NCI-H345 treated with DMSO at 0.1 percent for 48 hours (cell line): ENCODE results near the gene SH3PXD2A.

Source experiments
- DNase-seq: peaks from one replicate; lab custom pipeline; 2025; ENCODE audit not compliant: unreplicated experiment; lab: John Stamatoyannopoulos, UW

The SH3PXD2A gene

GRCh38 chr10:103593022-103593570 is 262.3 kb downstream of the SH3PXD2A start:
- DNase-seq, result no peak

DNA sequence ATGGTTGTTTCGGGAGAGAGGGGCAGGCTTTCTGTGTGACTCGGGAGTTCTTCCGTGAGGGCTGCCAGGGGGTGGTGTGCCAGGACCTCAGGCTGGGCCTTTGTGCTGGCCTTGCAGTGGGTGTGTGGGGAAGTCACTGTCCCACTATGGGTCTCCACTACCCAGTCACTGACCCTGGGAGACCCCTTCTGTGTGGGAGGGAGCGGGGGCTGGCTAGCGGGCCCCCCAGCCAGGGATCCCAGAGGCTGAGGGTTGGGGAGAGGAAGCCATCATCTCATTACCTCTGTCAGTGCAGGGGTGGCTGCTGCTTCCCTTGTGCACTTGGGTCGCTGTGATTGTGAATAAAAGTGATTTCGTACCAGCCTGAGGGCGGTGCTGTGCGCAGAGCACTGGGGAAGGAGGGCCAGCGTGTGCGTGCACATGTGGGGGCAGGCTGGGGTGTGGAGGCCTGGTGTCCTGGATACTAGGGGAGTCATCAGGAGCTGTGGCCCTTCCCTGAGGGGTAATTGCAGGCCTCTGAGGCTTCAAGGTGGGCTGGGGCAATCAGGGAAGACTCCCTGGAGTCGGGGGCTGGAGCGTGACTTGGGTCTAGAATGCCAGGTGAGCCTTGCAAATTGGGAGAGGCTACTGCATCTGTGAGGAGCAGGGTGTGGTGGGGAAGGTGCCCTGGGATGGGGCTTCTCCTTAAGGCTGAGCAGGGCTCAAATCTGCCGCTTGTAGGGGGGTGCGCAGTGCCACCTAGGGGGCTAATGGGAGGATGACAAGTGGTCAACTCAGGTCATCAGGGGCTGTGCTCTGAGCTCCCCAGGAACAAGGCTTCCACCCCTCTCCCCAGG is 263.0 kb downstream of the SH3PXD2A start:
- no peak for DNase-seq

GRCh38 chr10:103590744-103591291 is 264.6 kb downstream of the SH3PXD2A start:
- no peak for DNase-seq

- no peak for DNase-seq
Observed at GRCh38 chr10:103590060-103590459, 265.3 kb downstream of the SH3PXD2A start.

DNA sequence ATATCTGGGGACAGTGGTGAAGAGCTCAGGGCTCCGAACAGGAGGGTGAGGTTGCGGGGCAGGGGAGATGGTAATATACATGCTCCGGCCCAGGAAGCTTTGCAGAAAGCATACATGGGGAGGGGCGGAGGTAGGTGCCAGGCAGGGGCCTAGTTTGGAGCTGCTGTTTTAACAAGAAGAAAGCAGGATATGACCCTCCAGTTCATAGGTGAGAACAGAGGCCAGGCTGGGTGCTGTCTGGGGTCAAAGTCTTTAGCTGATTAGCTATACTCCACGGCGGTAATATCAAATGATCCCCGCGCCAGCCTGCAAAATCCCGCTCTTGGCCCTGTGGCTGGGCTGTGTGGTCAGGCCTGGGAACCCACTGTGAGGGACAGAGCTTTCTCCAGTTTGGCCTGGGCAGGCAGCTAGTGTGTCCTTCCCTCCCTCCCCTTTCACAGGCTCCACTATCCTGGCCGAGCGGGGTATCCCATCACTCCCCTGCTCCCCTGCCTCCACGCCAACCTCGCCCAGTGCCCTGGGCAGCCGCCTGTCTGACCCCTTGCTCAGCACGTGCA is 266.2 kb downstream of the SH3PXD2A start:
- DNase-seq, result no peak

DNA sequence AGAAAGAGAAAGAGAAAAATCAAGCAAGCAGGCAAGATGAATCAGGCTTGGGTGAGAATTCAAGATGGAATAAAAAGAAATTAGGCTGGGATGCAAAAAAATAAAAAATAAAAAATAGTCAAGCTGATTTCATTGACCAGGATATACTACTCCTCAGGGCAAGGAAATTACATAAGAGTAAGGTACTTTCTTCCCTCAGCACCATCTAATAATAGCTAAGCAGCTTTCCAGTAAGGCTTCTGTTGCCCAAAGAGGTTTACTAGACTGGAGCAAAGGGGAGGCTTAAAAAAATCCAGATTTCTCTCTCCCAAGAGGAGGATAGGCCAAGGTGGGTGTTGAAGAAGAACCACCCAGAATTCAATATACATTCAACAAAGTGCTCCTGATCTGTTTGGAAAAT is 268.3 kb downstream of the SH3PXD2A start:
- no peak for DNase-seq

- DNase-seq, result no peak
Observed at GRCh38 chr10:103585011-103585405, 270.4 kb downstream of the SH3PXD2A start.

DNA sequence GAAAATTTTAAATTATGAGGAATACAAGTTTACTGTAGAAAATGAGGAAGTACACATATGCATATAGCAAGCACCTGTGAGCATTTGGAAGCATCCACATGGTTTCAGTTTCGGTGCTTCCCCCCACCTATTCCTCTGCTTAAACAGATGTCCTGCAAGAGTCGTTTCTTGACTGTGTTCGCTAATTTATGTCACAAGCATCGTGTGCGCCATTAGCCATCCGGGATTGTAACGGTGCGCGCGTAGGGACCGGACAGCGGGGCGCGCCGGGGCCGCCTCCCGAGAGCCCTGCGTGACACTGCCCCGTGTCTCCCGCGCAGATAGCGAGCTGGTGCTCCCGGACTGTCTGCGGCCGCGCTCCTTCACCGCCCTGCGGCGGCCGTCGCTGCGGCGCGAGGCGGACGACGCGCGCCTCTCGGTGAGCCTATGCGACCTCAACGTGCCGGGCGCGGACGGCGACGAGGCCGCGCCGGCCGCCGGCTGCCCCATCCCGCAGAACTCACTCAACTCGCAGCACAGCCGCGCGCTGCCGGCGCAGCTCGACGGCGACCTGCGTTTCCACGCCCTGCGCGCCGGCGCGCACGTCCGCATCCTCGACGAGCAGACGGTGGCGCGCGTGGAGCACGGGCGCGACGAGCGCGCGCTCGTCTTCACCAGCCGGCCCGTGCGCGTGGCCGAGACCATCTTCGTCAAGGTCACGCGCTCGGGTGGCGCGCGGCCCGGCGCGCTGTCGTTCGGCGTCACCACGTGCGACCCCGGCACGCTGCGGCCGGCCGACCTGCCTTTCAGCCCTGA is 271.0 kb downstream of the SH3PXD2A start:
- DNase-seq, result no peak

GRCh38 chr10:103583871-103584215 is 271.5 kb downstream of the SH3PXD2A start:
- DNase-seq, result no peak

DNA sequence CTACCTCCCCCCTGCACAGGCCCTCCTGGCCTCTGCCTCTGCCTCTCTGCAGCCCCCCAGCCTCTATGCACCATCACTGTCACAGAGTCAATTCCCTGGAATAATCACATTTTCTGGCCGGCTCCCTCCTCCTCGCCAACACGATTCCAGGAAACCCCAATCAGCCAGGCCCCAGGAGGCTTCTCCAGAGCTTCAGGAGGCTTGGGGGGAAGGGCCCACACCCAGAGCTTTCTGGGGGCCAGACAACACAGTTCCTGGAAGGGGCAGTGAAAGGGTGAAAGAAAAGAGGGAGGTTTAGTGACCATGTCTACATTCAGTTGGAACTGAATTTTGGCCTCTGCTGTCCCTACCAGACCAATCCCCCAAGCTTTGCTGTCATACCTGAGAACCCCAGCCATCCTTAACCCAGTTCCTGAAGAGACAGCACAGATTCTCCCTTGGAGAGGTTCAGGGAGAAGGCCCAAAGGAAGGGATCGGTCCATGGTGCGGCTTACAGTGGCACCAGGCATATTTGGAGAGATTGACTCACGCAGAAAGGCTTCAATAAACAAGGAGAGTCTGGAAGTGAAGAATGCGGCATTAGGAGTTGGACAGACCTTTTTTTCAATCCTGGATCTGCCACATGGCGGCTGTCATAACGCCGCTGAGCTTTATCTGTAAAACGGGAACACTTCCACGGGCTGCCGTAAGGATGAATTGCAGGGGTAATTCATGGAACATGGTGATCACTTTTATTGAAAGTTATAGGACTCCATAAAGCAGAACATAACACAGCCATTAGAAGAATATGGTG is 272.8 kb downstream of the SH3PXD2A start:
- no peak for DNase-seq

GRCh38 chr10:103581499-103581898 is 273.9 kb downstream of the SH3PXD2A start:
- DNase-seq, result no peak

- DNase-seq, result no peak
Observed at GRCh38 chr10:103580430-103580829, 274.9 kb downstream of the SH3PXD2A start.

GRCh38 chr10:103580011-103580410 is 275.4 kb downstream of the SH3PXD2A start:
- no peak for DNase-seq

GRCh38 chr10:103578782-103579382 is 276.5 kb downstream of the SH3PXD2A start:
- no peak for DNase-seq

- DNase-seq, result no peak
Observed at GRCh38 chr10:103576862-103577261, 278.5 kb downstream of the SH3PXD2A start.

GRCh38 chr10:103576076-103576471 is 279.3 kb downstream of the SH3PXD2A start:
- DNase-seq, result no peak

- no peak for DNase-seq
Observed at GRCh38 chr10:103575416-103576075, 279.8 kb downstream of the SH3PXD2A start.

GRCh38 chr10:103574097-103575061 is 281.0 kb downstream of the SH3PXD2A start:
- DNase-seq, result no peak

DNA sequence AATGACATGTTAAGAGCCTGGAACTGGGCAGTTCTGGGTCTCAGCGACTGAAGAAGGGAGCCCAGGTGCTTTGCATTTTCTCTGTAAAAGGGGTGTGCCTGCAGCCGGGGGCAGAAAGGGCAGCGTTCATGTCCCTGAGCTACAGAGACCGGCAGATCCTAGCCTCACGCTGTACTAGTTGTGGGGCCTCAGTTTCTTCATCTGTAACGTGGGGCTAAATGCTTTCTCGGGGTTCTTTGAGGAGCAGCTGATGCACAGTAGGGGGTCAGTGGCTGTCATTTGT is 282.2 kb downstream of the SH3PXD2A start:
- DNase-seq, result no peak
